KBM-7 (cell line): ENCODE measurements around the gene EARS2.
"Not testable (repeated sequence)": the region's sequence is repeated elsewhere in the genome, so short reads cannot be mapped to it uniquely, and the experiment has no call there.

Source experiments
- DNase-seq: peaks from one replicate; pipeline ENCODE4 v3.0.0-alpha.2; 2015
- in situ Hi-C: fragments of 300-500 bp; cut with MboI; formaldehyde crosslinking; loops from 2 replicates; pipeline ENCODE4 v1.14.3; 2020; ENCODE audit warnings: low sequenced_read_pairs, low pct_unique_long_range_greater_than_20kb, mixed read lengths

Gene EARS2

GRCh38 chr16:23496821-23497542, 60.2 kb downstream of the EARS2 start:
- DNase-seq = no peak
- in situ Hi-C loops = no loop called here

DNA sequence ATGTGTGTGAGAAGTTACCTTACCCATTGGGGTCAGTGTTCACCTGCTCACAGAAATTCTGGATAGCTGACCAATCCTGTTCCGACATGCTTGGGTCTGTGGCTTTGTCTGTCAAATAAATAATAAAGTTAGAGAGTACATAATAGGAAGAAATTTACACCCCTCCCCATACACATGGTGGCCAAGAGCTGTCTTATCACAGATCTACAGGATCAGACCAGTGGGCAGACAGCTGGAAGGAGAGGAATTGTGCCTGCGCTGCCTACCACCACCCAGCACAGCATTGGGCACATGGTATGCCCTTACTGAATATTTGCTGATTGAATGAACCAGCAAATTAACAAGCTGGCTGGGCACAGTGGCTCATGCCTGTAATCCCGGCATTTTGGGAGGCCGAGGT, 61.5 kb downstream of the EARS2 start:
- no peak for DNase-seq
- in situ Hi-C loops = no loop called here

DNA sequence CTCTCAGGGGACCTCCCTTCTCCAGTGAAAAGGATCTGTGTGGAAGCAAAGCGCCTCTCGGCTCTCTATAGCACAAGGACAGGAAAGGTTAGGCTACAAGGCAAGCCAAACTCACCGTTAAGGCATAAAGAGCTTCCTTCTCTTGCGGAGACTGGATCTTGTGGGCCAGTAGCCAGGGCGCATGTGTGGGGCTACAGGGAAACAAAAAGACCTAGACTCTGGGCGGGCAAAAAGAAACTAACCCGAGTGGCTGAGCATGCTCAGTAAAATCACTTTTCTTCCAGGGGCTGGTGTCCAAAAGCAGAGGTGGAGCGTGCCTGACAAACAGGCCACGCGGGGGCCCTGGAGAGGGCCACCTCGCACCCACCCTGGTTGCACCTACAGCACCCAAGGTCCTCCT, 63.0 kb downstream of the EARS2 start:
- in situ Hi-C loops = no loop called here
- DNase-seq = no peak

GRCh38 chr16:23491490-23492391, 65.4 kb downstream of the EARS2 start:
- in situ Hi-C loops = no loop called here
- DNase-seq = no peak

- no peak for DNase-seq
- in situ Hi-C loops = no loop called here
Measured at GRCh38 chr16:23486480-23486879, 70.7 kb downstream of the EARS2 start.

- DNase-seq = no peak
- in situ Hi-C loops = no loop called here
Measured at GRCh38 chr16:23485841-23486240, 71.3 kb downstream of the EARS2 start.

DNA sequence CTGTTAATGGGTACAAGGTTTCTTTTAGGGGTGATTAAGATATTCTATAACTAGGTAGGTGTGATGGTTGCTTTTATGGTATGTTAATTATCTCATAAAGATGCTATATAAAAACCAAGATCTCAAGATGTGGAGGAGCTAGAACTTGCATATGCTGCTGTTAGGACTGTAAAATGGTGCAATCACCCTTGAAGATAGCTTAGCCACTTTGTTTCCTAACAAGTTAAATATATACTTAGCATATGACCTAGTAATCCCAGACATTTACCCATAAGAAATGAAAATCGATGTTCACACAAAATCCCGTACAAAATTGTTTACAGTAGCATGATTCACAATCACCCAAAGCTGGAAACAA, 71.9 kb downstream of the EARS2 start:
- in situ Hi-C loops = no loop called here
- DNase-seq = no peak

- DNase-seq = no peak
- in situ Hi-C loops = no loop called here
Measured at GRCh38 chr16:23484510-23485256, 72.5 kb downstream of the EARS2 start.

- in situ Hi-C loops, DNase-seq: not testable (repeated sequence)
Measured at GRCh38 chr16:23483492-23483891, 73.7 kb downstream of the EARS2 start.

DNA sequence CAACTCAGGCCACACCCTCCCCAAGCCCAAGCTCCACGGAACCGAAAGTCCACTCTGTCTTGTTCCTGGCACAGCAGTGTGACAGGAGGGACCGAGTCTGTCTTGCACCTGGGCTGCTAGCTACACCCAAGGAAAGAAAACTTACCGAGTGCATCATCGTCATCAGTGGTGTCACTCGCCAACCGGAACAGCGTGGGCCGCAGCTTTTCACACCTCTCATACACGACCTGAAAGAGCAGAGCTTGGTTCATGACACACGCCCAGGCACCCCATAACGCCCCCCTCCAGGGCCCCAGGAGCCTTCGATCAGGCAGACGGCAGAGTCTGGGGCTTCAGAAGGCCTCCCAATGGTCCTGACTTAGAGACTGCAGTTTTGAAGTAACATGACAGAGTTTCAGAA, 74.4 kb downstream of the EARS2 start:
- in situ Hi-C loops = no loop called here
- DNase-seq = no peak

GRCh38 chr16:23480257-23480656, 76.9 kb downstream of the EARS2 start:
- in situ Hi-C loops = no loop called here
- DNase-seq = no peak

DNA sequence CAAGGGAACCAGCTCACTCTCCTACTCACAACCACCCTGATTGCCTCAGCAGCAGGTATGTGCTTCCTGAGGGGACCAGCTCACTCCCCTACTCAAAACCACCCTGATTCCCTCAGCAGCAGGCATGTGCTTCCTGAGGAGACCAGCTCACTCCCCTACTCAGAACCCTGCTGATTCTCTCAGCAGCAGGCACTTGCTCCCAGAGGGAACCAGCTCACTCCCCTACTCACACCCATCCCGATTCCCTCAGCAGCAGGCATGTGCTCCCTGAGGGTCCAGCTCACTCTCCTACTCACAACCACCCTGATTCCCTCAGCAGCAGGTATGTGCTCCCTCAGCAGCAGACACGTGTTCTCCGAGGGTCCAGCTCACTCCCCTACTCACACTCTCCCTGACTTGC, 78.0 kb downstream of the EARS2 start:
- no peak for DNase-seq
- in situ Hi-C loops = no loop called here

- no peak for DNase-seq
- in situ Hi-C loops = no loop called here
Measured at GRCh38 chr16:23478566-23478965, 78.6 kb downstream of the EARS2 start.

DNA sequence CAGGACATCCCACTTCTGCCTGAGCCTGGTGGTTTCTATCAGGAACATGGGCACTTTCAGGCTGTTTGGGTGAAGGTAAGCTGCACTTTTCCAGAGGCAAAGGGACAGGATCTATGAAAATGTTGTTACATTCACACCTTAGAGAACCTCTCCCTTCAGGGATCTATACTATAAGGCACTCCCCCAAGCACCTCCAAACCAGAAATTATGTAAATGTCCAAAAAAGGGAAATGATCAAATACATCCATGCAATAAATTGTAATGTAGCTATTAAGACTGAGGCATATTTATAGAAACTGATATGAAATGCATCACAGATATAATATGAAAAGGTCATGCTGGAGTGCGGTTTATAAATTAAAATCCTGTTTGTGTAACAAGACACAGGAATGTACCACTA, 80.9 kb downstream of the EARS2 start:
- DNase-seq = no peak
- in situ Hi-C loops = no loop called here
